PC-3 (cell line): ENCODE data around the gene TIAM1.

Source experiments
- CTCF ChIP-seq: fragments of 300-600 bp; sonication (generic); conservative IDR thresholded peaks from 2 replicates; pipeline ENCODE4 v1.5.1; 2017; ENCODE audit warnings: antibody characterized with exemption, low read depth, mild to moderate bottlenecking, low read length
- EZH2 ChIP-seq: fragments of 300-600 bp; sonication (generic); IDR thresholded peaks from one replicate; pipeline ENCODE4 v1.6.1; 2017; ENCODE audit warnings: antibody characterized with exemption, mild to moderate bottlenecking, low read length; ENCODE audit not compliant: unreplicated experiment
- EZH2phosphoT487 ChIP-seq: fragments of 300-600 bp; sonication (generic); IDR thresholded peaks from 2 replicates; pipeline ENCODE4 v1.6.1; 2018; ENCODE audit warnings: mild to moderate bottlenecking, antibody characterized with exemption, low read length, borderline replicate concordance

GRCh38 chr21:31293986-31294385 is 50.1 kb downstream of the TIAM1 start:
- TF ChIP-seq CTCF (no peak), EZH2phosphoT487 (no peak), EZH2 (no peak)
